Testis (tissue), 2 donors: Measurements from ENCODE around the gene PSMB1.

ENCODE experiments used
- POLR2A ChIP-seq: fragments of 450-650 bp; IDR thresholded peaks from one replicate; pipeline ENCODE4 v1.6.1; 2017; ENCODE audit warnings: antibody characterized with exemption, mild to moderate bottlenecking, moderate library complexity
- TF ChIP-seq, protein P1 (sequence below), 3 experiments: fragments of 450-650 bp in 2 of 3; fragments of 200-600 bp in 1 of 3; sonication (generic) in 1 of 3; IDR thresholded peaks; one replicate each; pipeline ENCODE4 v1.5.1; 2016 to 2019; ENCODE audit warnings: antibody characterized with exemption in 3 of 3, mild to moderate bottlenecking in 2 of 3, moderate library complexity in 1 of 3

GRCh38 chr6:170561555-170561954, 8.4 kb upstream of the PSMB1 start:
- no peak for TF ChIP-seq POLR2A
- TF ChIP-seq, protein P1, sequence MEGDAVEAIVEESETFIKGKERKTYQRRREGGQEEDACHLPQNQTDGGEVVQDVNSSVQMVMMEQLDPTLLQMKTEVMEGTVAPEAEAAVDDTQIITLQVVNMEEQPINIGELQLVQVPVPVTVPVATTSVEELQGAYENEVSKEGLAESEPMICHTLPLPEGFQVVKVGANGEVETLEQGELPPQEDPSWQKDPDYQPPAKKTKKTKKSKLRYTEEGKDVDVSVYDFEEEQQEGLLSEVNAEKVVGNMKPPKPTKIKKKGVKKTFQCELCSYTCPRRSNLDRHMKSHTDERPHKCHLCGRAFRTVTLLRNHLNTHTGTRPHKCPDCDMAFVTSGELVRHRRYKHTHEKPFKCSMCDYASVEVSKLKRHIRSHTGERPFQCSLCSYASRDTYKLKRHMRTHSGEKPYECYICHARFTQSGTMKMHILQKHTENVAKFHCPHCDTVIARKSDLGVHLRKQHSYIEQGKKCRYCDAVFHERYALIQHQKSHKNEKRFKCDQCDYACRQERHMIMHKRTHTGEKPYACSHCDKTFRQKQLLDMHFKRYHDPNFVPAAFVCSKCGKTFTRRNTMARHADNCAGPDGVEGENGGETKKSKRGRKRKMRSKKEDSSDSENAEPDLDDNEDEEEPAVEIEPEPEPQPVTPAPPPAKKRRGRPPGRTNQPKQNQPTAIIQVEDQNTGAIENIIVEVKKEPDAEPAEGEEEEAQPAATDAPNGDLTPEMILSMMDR (IDR thresholded peaks at IDR 0.05), result no peak
